Activated CD8-positive, alpha-beta memory T cell treated with anti-CD3 and anti-CD28 coated beads, Interleukin-2, amount 50 U/mL, for 24 hours (primary cell): ENCODE data around the gene GPR142.

Source experiments
- DNase-seq: peaks from one replicate; pipeline ENCODE4 v3.0.0-alpha.2; 2020; ENCODE audit errors: extremely low read depth

Gene GPR142

GRCh38 chr17:74344658-74345057 is 22.6 kb upstream of the GPR142 start:
- no peak for DNase-seq

DNA sequence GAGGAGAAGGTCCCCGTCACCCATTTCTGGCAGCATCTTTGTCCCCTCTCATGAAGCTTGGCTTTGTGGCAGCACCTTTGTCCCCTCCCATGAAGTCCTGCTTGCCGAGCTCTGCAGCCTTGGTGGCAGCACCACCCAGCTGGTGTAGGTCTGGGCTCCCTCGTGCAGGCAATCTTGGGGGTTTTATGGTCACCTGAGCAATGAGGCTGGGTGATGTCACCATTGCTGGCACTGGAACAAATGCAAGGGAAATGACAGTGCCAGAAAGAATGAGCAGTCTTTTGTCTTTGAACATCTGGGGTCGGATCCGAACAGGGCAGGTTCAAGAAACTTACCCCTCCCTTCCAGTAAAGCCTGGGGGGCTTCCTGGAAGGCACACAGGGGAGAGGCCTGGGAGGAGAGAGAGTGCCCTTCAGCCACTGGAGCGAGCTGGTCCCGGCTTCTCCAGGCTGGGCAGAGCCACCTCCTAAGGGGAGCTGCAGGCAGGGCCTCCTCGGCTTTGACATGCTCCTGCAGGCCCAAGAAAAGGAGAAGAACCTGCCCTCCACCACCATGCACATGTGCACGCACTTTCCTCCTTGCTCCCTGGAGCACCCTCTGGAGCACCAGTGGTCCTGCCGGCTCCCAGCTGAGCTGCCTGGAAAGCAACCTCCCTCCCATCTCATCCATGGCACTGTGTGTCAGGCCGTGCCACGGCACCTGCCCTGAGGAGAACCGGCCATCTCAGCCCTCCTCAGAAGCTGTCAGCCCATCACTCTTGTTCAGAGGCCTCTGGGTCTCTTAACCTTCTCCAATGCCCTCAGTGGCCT is 21.7 kb upstream of the GPR142 start:
- no peak for DNase-seq

- DNase-seq, result no peak
These were observed 19.7 kb upstream of the GPR142 start for GRCh38 chr17:74347646-74348045.

DNA sequence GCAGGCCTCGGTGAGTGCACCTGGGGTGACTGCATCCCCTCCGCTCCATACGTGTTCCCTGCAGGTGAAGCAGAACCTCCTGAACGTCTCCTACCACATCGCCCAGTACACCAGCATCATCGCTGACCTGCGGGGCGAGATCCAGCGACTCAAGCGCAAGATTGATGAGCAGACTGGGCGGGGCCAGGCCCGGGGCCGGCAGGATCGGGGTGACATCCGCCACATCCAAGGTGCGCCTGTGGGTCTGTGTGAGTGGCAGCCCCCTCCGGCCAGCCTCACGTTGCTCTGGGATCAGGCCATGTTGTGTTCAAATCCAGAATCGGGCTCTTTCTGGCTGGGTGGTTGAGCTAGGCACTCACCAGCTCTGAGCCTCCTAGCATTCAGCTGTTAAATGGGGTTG is 18.2 kb upstream of the GPR142 start:
- no peak for DNase-seq

GRCh38 chr17:74350486-74350885 is 16.8 kb upstream of the GPR142 start:
- DNase-seq, result no peak

DNA sequence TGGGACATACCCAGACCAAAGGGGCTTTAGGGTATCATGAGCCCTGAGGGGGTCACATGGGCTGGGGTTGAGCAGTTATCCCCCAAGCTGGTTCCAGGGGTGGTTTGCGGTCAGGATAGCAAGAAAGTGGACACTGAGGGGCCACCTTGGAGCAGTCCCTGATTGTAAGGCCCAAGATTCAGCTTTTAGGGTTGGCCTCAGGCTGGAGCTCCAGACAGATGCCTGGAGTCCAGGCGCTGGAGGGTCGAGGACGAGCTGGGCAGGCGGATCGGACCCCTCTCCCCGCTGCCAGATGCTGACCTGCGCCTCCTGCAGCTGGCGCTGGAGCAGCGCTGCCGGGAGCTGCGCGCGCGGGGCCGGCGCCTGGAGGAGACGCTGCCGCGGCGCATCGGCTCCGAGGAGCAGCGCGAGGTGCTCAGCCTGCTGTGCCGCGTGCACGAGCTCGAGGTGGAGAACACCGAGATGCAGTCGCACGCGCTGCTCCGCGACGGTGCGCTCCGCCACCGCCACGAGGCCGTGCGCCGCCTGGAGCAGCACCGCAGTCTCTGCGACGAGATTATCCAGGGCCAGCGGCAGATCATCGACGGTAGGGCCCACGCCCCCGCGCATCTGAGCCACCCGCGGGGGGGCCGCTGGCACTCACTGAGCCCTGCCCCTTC is 15.6 kb upstream of the GPR142 start:
- DNase-seq, result no peak

DNA sequence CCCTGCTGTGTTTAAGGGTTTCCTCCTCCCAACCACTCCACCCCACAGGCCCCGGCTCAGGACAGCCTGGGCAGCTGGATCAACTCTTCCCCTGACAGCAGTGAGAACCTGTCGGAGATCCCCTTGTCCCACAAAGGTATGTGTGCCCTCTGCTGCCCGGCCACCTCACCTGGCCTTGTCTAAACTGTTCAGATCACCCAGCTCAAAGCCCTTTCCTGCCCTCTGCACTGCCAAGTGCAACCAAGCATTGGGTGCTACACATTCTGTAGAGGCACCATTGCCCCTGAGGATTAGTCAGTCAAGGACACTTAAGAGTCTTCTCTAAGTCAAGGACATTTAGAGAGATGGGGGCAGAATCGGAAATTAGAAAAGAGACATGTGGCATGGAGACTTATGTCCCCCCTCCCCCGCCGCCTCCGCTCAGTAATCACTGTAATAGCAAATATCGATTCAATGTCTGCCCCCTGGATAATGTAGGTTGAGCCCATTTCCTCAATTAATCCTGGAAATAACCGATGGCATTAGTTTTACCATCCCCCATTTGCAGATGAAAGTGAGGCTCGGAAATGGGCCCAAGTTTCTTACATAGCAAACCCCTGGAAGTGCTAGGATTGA is 13.8 kb upstream of the GPR142 start:
- DNase-seq, result no peak

- DNase-seq, result peak; percentile 9
These were observed 13.2 kb upstream of the GPR142 start for GRCh38 chr17:74354123-74354522.

DNA sequence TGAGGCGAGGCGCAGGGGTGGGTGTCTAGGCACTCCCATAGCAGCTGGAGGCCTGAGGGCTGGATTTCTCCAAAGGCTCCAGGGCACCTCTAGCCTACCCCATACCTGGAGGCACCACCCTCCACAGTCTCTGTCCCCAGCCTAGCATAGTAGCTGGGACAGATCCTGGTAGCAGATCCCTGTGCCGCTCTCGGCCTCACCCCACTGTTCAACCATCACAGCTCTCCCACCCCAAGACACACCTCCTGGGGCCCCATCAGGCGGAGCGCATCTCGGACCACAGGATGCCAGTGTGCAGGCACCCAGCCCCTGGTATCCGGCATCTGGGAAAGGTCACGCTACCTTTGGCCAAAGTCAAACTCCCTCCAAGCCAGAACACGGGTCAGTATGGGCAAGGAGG is 12.7 kb upstream of the GPR142 start:
- DNase-seq, result no peak

- no peak for DNase-seq
These were observed 12.2 kb upstream of the GPR142 start for GRCh38 chr17:74355065-74355464.

- DNase-seq, result no peak
These were observed 10.4 kb upstream of the GPR142 start for GRCh38 chr17:74356646-74357465.

- DNase-seq, result no peak
These were observed 9.9 kb upstream of the GPR142 start for GRCh38 chr17:74357466-74357809.

GRCh38 chr17:74358697-74359096 is 8.6 kb upstream of the GPR142 start:
- DNase-seq, result no peak

- DNase-seq, result no peak
These were observed 7.4 kb upstream of the GPR142 start for GRCh38 chr17:74359916-74360315.

DNA sequence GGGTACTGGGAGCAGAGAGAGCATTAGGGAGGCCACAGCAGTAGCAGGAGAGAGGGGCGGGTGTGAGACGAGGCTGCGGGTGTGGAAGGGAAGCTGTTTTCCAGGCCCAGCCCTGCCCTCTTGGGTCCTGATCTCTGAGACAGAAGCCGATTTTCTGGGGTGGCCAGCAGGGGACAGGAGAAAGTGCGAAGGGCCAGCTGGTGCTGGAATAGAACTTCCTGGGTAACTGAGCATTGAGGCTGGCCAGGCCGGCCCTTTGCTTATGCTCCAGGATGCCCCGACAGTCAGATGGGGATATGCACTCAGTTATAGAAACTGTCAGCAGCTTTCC is 6.4 kb upstream of the GPR142 start:
- DNase-seq, result no peak

- DNase-seq, result no peak
These were observed 5.9 kb upstream of the GPR142 start, which contains the start of gene BTBD17 for GRCh38 chr17:74361230-74362068. Gene BTBD17, minus strand, starts transcription at chr17:74361868. Its CDS starts 49 bp downstream, at chr17:74361819.

DNA sequence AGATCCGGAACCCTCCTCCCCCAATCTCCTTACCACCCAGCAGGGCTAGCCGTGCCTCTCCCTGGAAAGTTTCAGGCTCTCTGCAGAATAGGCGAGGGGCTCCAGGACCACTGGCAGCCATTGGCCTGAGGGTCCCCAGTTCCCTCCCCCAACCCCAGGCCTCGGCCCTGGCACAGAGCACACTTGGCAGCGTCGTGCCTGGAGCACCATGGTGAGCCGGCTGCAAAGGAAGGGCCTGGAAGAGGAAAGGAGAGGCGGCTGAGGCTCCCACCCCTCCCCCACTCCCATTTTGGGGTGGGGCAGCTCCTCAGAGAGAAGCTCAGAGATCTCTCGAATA is 5.3 kb upstream of the GPR142 start:
- DNase-seq, result no peak

GRCh38 chr17:74362810-74363498 is 4.4 kb upstream of the GPR142 start:
- no peak for DNase-seq

- DNase-seq, result peak; percentile 45
These were observed 1.2 kb downstream of the GPR142 start for GRCh38 chr17:74368341-74369081.

GRCh38 chr17:74369221-74369620 is 1.9 kb downstream of the GPR142 start:
- no peak for DNase-seq
